NCI-H82 (cell line): ENCODE results near the gene SLC2A4RG.
A peak's percentile ranks its signal among the peaks of the same experiment; 100 is the strongest.

Source experiments
- DNase-seq: peaks from one replicate; lab custom pipeline; 2025; lab: John Stamatoyannopoulos, UW

The SLC2A4RG gene

GRCh38 chr20:63739130-63740069 lies at the start of gene SLC2A4RG:
Gene SLC2A4RG (plus strand): TSS chr20:63739776. CDS start chr20:63739913, 137 bp downstream.
- peak; percentile 84 for DNase-seq

GRCh38 chr20:63690003-63690897 lies 49.3 kb upstream of the SLC2A4RG start:
- no peak for DNase-seq

- no peak for DNase-seq
Observed at GRCh38 chr20:63690898-63691710, 48.5 kb upstream of the SLC2A4RG start.

- no peak for DNase-seq
Observed at GRCh38 chr20:63691711-63692435, 47.7 kb upstream of the SLC2A4RG start.

GRCh38 chr20:63692436-63693082 lies 47.0 kb upstream of the SLC2A4RG start:
- peak; percentile 41 for DNase-seq

- DNase-seq, result no peak
Observed at GRCh38 chr20:63693083-63693732, 46.4 kb upstream of the SLC2A4RG start.

- DNase-seq, result no peak
Observed at GRCh38 chr20:63693733-63694583, 45.6 kb upstream of the SLC2A4RG start.

GRCh38 chr20:63694584-63695423 lies 44.8 kb upstream of the SLC2A4RG start:
- DNase-seq, result no peak

- no peak for DNase-seq
Observed at GRCh38 chr20:63695424-63696305, 43.9 kb upstream of the SLC2A4RG start.

- DNase-seq, result peak; percentile 42
Observed at GRCh38 chr20:63696306-63696627, 43.3 kb upstream of the SLC2A4RG start.

- DNase-seq, result no peak
Observed at GRCh38 chr20:63696628-63697356, 42.8 kb upstream of the SLC2A4RG start, which contains the start of gene TNFRSF6B. Gene TNFRSF6B (plus strand): TSS chr20:63696652. CDS start chr20:63696768, 116 bp downstream.

GRCh38 chr20:63697357-63697867 lies 42.2 kb upstream of the SLC2A4RG start:
- DNase-seq, result no peak

GRCh38 chr20:63697868-63698545 lies 41.6 kb upstream of the SLC2A4RG start:
- DNase-seq, result no peak

GRCh38 chr20:63698739-63699465 lies 40.7 kb upstream of the SLC2A4RG start:
- no peak for DNase-seq
